HepG2 (cell line): ENCODE results near the gene MB21D2. TPM values are rescaled to one million over a fixed set of nuclear protein-coding genes. Genes with fewer than 3 reads are reported as not detected.

Experiments
- ATAC-seq: fragments of 200-7000 bp; cut with Tn5 transposase; 3 replicates; pipeline ENCODE4 v1.9.1; 2020; ENCODE audit warnings: mild to moderate bottlenecking, moderate library complexity
- BruUV-seq: library from RNA; stranded (reverse); fragments of 400-500 nt; replicated peaks from 2 replicates; lab custom pipeline; 2021; lab: Mats Ljungman, UMichigan
- CTCF ChIA-PET: fragments of 300-600 bp; formaldehyde crosslinking; extraction: SDS; loops from one replicate; lab custom pipeline; 2021; ENCODE audit warnings: low total read pairs, inconsistent platforms, low intra/inter-chr PET ratio; lab: Yijun Ruan, JAX
- POLR2A ChIA-PET: fragments of 350-600 bp; sonication (Branson Sonifier 250); formaldehyde crosslinking; loops from one replicate; lab custom pipeline; 2020; ENCODE audit warnings: antibody characterized with exemption, inconsistent platforms; lab: Yijun Ruan, JAX
- DNase-seq: peaks from one replicate; pipeline ENCODE4 v3.0.0-alpha.2; 2015; ENCODE audit warnings: low spot score
- FAIRE-seq: peaks from 3 replicates; lab custom pipeline; 2011; peaks lifted over from hg19 to GRCh38; lab: Jason Lieb, UNC
- H2AFZ ChIP-seq: one replicate; pipeline ENCODE4 v1.6.1; 2011; ENCODE audit warnings: low read length, inconsistent platforms
- H3K27ac ChIP-seq: fragments of 300-600 bp; 3 replicates; pipeline ENCODE4 v1.8.0; 2011; ENCODE audit warnings: mixed run types, mild to moderate bottlenecking, mixed read lengths, low read length, inconsistent platforms; ENCODE audit not compliant: insufficient read depth; ENCODE audit errors: extremely low read length
- H3K27me3 ChIP-seq, 2 experiments: fragments of 200-600 bp in 1 of 2; 2 replicates in 1 of 2; 3 replicates in 1 of 2; pipeline versions ENCODE4 v1.6.0 to v1.8.0; 2011; ENCODE audit warnings: low read length in 2 of 2, mild to moderate bottlenecking in 2 of 2, moderate library complexity in 2 of 2, inconsistent platforms in 1 of 2; ENCODE audit not compliant: insufficient read depth in 2 of 2, control insufficient read depth in 1 of 2
- H3K36me3 ChIP-seq, 2 experiments: fragments of 200-600 bp in 1 of 2; replicated peaks in 1 of 2; 2 replicates in 1 of 2; 3 replicates in 1 of 2; pipeline versions ENCODE4 v1.5.1 to v1.8.0; 2011; ENCODE audit warnings: low read length in 2 of 2, inconsistent platforms in 1 of 2; ENCODE audit not compliant: insufficient read depth in 2 of 2, control insufficient read depth in 1 of 2
- H3K4me1 ChIP-seq: 2 replicates; pipeline ENCODE4 v1.5.1; 2012; ENCODE audit warnings: low read length, inconsistent platforms; ENCODE audit not compliant: insufficient read depth
- H3K4me2 ChIP-seq: 2 replicates; pipeline ENCODE4 v1.6.0; 2011; ENCODE audit warnings: low read depth, low read length, inconsistent platforms
- H3K4me3 ChIP-seq, 3 experiments: fragments of 200-600 bp in 1 of 3; sonication (generic), shearing (Covaris generic) in 1 of 3; replicated peaks in 1 of 3; 2 replicates each; pipeline ENCODE4 v1.5.1; 2011 to 2016; ENCODE audit warnings: low read length in 3 of 3, inconsistent platforms in 2 of 3, low read depth in 2 of 3, mild to moderate bottlenecking in 2 of 3, control low read depth in 1 of 3, mixed read lengths in 1 of 3; ENCODE audit not compliant: insufficient read depth in 1 of 3
- H3K79me2 ChIP-seq: one replicate; pipeline ENCODE4 v1.6.1; 2011; ENCODE audit warnings: low read length, inconsistent platforms; ENCODE audit not compliant: insufficient read depth
- H3K9ac ChIP-seq: 2 replicates; pipeline ENCODE4 v1.6.0; 2011; ENCODE audit warnings: mild to moderate bottlenecking, low read depth, low read length, inconsistent platforms; ENCODE audit not compliant: insufficient read depth
- H3K9me3 ChIP-seq: 2 replicates; pipeline ENCODE4 v1.5.1; 2012; ENCODE audit warnings: mild to moderate bottlenecking, low read length
- H4K20me1 ChIP-seq: 2 replicates; pipeline ENCODE4 v1.6.0; 2011; ENCODE audit warnings: inconsistent platforms, mild to moderate bottlenecking, low read length, moderate library complexity; ENCODE audit not compliant: insufficient read depth
- FOXM1 ChIP-seq: sonication (generic); formaldehyde crosslinking; IDR thresholded peaks from 2 replicates; pipeline ENCODE4 v1.5.0; 2020; ENCODE audit warnings: missing genetic modification reagents
- HDAC6 ChIP-seq: fragments of 200-600 bp; sonication (generic); IDR thresholded peaks from 2 replicates; pipeline ENCODE4 v1.7.0; 2017; ENCODE audit warnings: mild to moderate bottlenecking, antibody characterized with exemption, low read length, low read depth
- NCOR1 ChIP-seq: fragments of 200-600 bp; sonication (generic); IDR thresholded peaks from 2 replicates; pipeline ENCODE4 v1.7.0; 2017; ENCODE audit warnings: antibody characterized with exemption, low read length, borderline replicate concordance
- NFE2 ChIP-seq: sonication (generic); formaldehyde crosslinking; IDR thresholded peaks from 2 replicates; pipeline ENCODE4 v1.4.0; 2020; ENCODE audit warnings: missing genetic modification reagents
- ZNF350 ChIP-seq: sonication (generic); formaldehyde crosslinking; IDR thresholded peaks from 2 replicates; pipeline ENCODE4 v1.4.0; 2020; ENCODE audit warnings: mild to moderate bottlenecking, low read depth, missing genetic modification reagents, borderline replicate concordance
- ZNF780A ChIP-seq: sonication (generic); formaldehyde crosslinking; IDR thresholded peaks from 2 replicates; pipeline ENCODE4 v1.8.0; 2022; ENCODE audit warnings: mild to moderate bottlenecking, missing genetic modification reagents, moderate library complexity
- ZSCAN9 ChIP-seq: IDR thresholded peaks from 2 replicates; pipeline ENCODE4 v1.6.1; 2016; ENCODE audit warnings: borderline replicate concordance
- WGBS: methylation state at CpG from one replicate; pipeline ENCODE4 v1.1.6; 2017; ENCODE audit warnings: low lambda C conversion rate; 5-methylcytosine and 5-hydroxymethylcytosine counted together
- in situ Hi-C: cut with HindIII; loops from 2 replicates; pipeline ENCODE4 v1.10.0; 2017; ENCODE audit warnings: low pct_unique_long_range_greater_than_20kb; ENCODE audit not compliant: extremely low pct_ligation_motif_present
- intact Hi-C: fragments of 100-400 bp; cut with micrococcal nuclease; formaldehyde crosslinking; loops from one replicate; pipeline ENCODE4 v1.10.0; 2022; ENCODE audit not compliant: unreplicated experiment
- polyA plus RNA-seq, 8 experiments: library from polyadenylated mRNA; depleted of rRNA in 3 of 8; stranded (reverse) in 7 of 8; unstranded in 1 of 8; fragments of >200 nt; fragmentation: Illumina TruSeq in 4 of 8; extraction: Trizol in 4 of 8; gene quantifications; 2 replicates each; pipeline versions ENCODE4 v1.2.1 to v1.2.3, GENCODE V29; 2011 to 2016; ENCODE audit warnings: low read depth in 4 of 8, missing spikeins in 1 of 8, mixed read lengths in 1 of 8; ENCODE audit not compliant: insufficient read depth in 1 of 8
- total RNA-seq, 5 experiments: library from RNA; depleted of rRNA; stranded (reverse); fragments of >200 nt; fragmentation: Illumina TruSeq; extraction: Trizol; gene quantifications; 2 replicates each; pipeline ENCODE4 v1.2.3, GENCODE V29; 2016; ENCODE audit warnings: low read depth in 1 of 5
- TF ChIP-seq, protein P1 (sequence below): IDR thresholded peaks from 2 replicates; pipeline ENCODE4 v1.6.1; 2016
- TF ChIP-seq, protein P2 (sequence below): sonication (generic); formaldehyde crosslinking; IDR thresholded peaks from 2 replicates; pipeline ENCODE4 v1.5.0; 2020; ENCODE audit warnings: missing genetic modification reagents
- TF ChIP-seq, protein P3 (sequence below): IDR thresholded peaks from 2 replicates; pipeline ENCODE4 v1.6.1; 2016; ENCODE audit warnings: missing compliant biosample characterization, missing genetic modification reagents, borderline replicate concordance
- TF ChIP-seq, protein P4 (sequence below): sonication (generic); formaldehyde crosslinking; IDR thresholded peaks from 2 replicates; pipeline ENCODE4 v1.4.0; 2020; ENCODE audit warnings: mild to moderate bottlenecking, missing genetic modification reagents

MB21D2 gene
- total and polyA plus RNA-seq, 2 of the 13 experiments (the other 11 are each of a cell fraction or from before 2014, with no cell fraction given): 0.90 to 1.6 TPM

DNA sequence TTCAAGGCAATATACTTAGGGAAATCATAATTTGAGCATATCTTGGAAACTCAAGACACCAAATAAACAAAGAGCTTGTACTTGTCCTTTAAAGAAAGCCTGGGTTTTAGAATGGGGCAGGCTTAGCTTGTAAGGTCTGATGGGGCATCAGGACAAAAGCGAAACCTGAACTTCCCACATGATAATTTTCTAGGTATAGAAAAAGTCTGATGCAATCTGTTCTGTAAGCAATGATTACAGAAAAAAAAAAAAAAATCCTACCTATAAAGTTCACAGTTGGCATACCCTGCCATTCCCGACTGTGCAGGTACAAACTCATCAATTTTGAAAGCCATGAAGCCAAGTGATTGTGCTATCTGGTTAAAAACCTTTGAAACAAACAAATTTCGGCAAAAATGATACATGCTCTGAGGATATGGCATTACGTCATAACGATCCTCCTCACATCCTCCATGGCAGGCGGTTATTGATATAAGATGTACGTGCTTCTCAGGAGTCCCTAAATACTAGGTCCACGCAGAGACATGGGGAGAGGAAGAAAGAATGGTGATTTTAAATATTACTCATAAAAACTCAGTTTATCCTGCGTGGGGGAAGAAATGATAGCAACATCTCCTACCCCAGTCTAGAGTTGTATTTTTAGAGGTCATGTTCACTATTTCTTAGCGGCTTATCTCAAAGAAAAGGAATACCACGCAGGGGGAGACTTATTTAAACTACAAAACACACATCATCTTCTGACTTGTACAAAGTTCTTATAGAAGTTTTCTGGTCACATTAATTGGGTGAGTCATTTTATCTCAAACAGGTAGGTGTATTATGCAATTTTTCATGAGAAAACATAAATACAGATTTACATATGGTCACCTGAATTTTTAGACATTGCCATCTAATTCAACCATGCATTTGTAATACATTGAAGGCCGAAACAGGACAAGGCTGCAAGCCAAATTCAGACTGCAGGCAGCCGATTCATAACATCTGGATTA is 27.0 kb downstream of the MB21D2 start:
- ATAC-seq: no peak
- H4K20me1 ChIP-seq: no peaks in the 10 kb centered on the region
- intact Hi-C loops: loop anchor here (10.0 kb wide), 1 partner anchor 704 kb away; the partner anchor contains the start of gene OPA1
- H3K79me2 ChIP-seq: no peaks in the 10 kb centered on the region
- no peak overlapping the region for H3K4me2 ChIP-seq
- H3K27ac ChIP-seq: no peak overlapping the region
- H3K9ac ChIP-seq: no peak overlapping the region
- peaks cover 64% of the 10 kb centered on the region for H3K4me1 ChIP-seq
- H3K36me3 ChIP-seq: no peaks in the 10 kb centered on the region
- WGBS: 91% methylated on average over 13 of the region's 13 CpGs
- DNase-seq: no peak
- CTCF ChIA-PET: no interaction called here
- H3K4me3 ChIP-seq: no peak overlapping the region
- POLR2A ChIA-PET: no interaction called here
- no peaks in the 10 kb centered on the region for H3K27me3 ChIP-seq
- in situ Hi-C loops: no loop called here
- no TSS peak for BruUV-seq
- H2AFZ ChIP-seq: no peak overlapping the region
- H3K9me3 ChIP-seq: no peaks in the 10 kb centered on the region
- FAIRE-seq: no peak
- TF ChIP-seq, protein P1, sequence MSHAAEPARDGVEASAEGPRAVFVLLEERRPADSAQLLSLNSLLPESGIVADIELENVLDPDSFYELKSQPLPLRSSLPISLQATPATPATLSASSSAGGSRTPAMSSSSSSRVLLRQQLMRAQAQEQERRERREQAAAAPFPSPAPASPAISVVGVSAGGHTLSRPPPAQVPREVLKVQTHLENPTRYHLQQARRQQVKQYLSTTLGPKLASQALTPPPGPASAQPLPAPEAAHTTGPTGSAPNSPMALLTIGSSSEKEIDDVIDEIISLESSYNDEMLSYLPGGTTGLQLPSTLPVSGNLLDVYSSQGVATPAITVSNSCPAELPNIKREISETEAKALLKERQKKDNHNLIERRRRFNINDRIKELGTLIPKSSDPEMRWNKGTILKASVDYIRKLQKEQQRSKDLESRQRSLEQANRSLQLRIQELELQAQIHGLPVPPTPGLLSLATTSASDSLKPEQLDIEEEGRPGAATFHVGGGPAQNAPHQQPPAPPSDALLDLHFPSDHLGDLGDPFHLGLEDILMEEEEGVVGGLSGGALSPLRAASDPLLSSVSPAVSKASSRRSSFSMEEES: no peak
- TF ChIP-seq HDAC6 (no peak), FOXM1 (CRISPR knock-in tag) (no peak), NFE2 (CRISPR knock-in tag) (no peak), ZNF780A (CRISPR knock-in tag) (no peak), NCOR1 (no peak), ZNF350 (CRISPR knock-in tag) (no peak), ZSCAN9 (no peak)
- TF ChIP-seq, protein P2, sequence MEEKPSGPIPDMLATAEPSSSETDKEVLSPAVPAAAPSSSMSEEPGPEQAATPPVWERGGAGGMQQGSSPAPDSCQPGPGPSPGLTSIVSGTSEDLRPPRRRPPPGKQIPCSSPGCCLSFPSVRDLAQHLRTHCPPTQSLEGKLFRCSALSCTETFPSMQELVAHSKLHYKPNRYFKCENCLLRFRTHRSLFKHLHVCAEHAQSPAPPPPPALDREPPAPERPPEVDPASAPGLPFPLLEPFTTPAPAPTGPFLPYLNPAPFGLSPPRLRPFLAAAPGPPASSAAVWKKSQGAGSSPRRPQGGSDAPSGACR (CRISPR knock-in tag): no peak
- TF ChIP-seq, protein P3, sequence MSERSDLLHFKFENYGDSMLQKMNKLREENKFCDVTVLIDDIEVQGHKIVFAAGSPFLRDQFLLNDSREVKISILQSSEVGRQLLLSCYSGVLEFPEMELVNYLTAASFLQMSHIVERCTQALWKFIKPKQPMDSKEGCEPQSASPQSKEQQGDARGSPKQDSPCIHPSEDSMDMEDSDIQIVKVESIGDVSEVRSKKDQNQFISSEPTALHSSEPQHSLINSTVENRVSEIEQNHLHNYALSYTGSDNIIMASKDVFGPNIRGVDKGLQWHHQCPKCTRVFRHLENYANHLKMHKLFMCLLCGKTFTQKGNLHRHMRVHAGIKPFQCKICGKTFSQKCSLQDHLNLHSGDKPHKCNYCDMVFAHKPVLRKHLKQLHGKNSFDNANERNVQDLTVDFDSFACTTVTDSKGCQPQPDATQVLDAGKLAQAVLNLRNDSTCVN (CRISPR knock-in tag): no peak
- TF ChIP-seq, protein P4, sequence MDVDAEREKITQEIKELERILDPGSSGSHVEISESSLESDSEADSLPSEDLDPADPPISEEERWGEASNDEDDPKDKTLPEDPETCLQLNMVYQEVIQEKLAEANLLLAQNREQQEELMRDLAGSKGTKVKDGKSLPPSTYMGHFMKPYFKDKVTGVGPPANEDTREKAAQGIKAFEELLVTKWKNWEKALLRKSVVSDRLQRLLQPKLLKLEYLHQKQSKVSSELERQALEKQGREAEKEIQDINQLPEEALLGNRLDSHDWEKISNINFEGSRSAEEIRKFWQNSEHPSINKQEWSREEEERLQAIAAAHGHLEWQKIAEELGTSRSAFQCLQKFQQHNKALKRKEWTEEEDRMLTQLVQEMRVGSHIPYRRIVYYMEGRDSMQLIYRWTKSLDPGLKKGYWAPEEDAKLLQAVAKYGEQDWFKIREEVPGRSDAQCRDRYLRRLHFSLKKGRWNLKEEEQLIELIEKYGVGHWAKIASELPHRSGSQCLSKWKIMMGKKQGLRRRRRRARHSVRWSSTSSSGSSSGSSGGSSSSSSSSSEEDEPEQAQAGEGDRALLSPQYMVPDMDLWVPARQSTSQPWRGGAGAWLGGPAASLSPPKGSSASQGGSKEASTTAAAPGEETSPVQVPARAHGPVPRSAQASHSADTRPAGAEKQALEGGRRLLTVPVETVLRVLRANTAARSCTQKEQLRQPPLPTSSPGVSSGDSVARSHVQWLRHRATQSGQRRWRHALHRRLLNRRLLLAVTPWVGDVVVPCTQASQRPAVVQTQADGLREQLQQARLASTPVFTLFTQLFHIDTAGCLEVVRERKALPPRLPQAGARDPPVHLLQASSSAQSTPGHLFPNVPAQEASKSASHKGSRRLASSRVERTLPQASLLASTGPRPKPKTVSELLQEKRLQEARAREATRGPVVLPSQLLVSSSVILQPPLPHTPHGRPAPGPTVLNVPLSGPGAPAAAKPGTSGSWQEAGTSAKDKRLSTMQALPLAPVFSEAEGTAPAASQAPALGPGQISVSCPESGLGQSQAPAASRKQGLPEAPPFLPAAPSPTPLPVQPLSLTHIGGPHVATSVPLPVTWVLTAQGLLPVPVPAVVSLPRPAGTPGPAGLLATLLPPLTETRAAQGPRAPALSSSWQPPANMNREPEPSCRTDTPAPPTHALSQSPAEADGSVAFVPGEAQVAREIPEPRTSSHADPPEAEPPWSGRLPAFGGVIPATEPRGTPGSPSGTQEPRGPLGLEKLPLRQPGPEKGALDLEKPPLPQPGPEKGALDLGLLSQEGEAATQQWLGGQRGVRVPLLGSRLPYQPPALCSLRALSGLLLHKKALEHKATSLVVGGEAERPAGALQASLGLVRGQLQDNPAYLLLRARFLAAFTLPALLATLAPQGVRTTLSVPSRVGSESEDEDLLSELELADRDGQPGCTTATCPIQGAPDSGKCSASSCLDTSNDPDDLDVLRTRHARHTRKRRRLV (CRISPR knock-in tag): no peak
